Fibroblast of peridontal ligament (primary cell): ENCODE measurements around the gene SLC16A7.
A peak's percentile ranks its signal among the peaks of the same experiment; 100 is the strongest.
"Not testable (repeated sequence)": the region's sequence is repeated elsewhere in the genome, so short reads cannot be mapped to it uniquely, and the experiment has no call there.

ENCODE experiments used
- DNase-seq: peaks from one replicate; pipeline ENCODE4 v3.0.0-alpha.2; 2010; ENCODE audit errors: extremely low read depth

The SLC16A7 gene, protein sequence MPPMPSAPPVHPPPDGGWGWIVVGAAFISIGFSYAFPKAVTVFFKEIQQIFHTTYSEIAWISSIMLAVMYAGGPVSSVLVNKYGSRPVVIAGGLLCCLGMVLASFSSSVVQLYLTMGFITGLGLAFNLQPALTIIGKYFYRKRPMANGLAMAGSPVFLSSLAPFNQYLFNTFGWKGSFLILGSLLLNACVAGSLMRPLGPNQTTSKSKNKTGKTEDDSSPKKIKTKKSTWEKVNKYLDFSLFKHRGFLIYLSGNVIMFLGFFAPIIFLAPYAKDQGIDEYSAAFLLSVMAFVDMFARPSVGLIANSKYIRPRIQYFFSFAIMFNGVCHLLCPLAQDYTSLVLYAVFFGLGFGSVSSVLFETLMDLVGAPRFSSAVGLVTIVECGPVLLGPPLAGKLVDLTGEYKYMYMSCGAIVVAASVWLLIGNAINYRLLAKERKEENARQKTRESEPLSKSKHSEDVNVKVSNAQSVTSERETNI

DNA sequence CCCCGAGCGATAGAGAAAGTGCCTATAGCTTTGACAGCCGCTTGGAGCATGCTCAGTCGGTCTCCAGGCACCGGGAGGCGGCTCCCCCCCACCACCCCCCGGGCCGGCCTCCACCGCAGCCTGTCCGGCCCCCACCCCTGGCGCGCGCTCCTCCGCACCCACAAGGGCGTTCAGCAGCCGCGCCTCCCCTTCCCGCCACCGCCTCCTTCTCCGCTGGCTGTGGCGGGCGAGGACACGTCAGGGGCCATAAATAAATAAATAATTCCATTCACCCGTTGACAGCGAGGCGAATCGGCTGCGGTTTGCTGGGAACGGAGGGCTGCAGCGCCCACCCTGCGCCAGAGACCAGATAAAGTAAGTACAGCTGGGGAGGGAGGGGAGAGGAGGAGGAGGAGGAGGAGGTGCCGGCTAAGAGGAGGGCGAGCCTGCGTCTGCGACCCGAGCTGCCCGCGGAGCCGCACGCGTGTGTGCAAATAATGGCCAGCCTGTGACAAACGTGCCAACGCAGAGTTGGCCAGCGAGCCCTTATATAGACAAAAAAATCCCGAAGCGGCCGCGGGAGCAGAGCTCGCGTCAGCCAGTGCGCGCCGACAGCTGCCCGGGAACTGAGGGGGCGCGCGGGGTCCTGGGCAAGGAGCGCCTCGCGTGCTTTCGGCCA lies at the start of gene SLC16A7:
Gene SLC16A7 (plus strand): TSS at position 147 of the 658 bp plus-strand sequence. CDS start 108,773 bp downstream, outside the sequence.
- peak; percentile 84 for DNase-seq

DNA sequence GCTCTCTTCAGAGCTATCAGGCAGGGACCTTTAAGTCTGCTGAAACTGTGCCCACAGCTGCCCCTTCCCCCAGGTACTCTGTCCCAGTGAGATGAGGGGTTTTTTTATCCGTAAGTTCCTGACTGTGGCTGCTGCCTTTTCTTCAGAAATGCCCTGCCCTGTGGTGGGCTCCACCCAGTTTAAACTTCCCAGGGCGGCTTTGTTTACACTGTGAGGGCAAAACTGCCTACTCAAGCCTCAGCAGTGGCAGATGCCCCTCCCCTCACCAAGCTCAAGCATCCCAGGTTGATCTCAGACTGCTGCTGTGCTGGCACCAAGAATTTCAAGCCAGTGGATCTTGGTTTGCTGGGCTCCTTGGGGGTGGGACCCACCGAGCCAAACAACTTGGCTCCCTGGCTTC lies 46.9 kb upstream of the SLC16A7 start:
- DNase-seq = no peak

DNA sequence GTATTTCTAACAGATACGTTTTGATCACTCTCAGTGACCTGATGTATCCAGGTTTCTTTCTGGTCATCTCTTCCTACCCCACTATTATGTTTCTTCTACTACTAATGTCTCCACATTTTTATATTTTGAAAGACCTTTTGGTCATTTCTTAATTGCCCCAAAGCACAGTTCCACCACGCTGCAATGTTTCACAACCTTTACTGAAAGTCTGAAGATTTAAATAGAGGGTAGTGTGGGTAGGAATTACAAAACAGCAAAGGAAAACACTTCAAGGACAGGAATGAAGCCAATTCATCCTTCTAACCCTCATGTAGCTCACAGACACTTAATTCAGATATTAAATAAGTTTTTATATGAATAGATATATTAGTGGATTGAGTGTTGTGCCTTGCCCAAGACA lies 36.1 kb upstream of the SLC16A7 start:
- no peak for DNase-seq

DNA sequence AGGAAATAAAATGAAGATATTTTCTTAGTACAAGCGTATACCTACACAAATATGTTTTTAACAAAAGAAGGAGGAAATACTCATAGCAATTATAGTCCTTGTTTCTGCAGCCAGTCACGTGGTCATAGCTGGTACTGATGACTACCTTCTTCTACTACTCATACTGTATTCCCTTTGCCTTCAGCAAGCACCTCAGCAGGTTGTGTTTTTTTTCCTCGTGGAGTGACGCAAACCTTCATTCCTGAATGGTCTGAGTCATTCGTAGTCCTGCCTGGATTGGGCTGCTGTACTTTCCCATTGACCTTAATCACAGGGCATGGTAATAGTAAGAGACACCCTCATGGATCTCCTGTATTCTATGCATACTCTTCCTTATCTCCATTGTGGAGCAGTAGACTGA lies 25.7 kb upstream of the SLC16A7 start:
- no peak for DNase-seq

DNA sequence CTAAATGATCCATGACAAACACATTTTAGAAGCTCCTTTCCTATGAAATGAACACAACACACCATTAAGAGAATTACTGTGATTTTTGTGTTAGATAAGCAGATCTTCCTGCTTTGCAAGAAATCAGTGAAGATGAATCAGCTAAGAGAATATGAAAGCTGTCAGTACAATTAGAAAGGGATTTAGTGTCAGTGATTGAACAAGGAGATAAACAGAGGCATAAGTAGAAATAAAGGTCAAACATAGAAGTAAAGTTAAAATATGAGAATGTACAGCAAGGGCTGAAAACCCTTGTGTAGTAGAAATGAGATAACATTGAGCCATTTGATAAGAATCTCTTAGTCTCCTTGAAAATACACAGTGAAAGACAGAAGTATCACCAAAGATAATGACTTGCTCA lies 21.4 kb upstream of the SLC16A7 start:
- no peak for DNase-seq

DNA sequence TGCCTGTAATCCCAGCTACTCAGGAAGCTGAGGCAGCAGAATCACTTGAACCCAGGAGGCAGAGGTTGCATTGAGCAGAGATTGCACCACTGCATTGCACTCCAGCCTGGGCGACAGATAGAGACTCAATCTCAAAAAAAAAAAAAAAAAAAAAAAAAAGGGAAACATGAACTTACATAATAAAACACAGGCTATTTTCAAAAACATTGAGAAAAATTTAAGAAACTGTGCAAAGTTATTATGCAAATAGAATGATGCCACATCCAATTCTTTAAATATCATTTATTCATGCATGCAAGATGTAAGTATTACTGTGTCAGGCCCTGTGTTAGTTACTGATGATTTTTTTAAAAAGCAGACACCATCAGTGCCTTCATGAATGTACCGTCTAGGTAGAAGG lies 20.0 kb upstream of the SLC16A7 start:
- DNase-seq = no peak

DNA sequence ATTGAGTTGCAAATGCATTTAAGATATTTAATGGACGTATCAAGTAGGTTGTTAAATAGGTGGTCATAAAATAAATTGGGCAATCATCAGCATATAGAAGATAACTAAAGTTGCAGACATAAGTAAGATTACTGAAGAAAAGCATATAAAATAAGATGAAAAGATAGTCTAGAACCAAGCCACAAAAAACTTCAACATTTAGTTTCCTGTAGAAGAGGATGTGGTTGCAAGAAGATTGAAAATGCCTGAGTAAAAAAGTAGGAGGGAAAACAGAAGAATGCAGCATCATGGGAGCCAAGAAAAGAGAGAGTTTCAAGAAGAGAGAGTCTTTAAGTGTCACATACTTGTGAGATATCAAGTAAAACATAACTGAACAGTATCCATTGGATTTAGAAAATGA lies 17.6 kb upstream of the SLC16A7 start:
- no peak for DNase-seq

DNA sequence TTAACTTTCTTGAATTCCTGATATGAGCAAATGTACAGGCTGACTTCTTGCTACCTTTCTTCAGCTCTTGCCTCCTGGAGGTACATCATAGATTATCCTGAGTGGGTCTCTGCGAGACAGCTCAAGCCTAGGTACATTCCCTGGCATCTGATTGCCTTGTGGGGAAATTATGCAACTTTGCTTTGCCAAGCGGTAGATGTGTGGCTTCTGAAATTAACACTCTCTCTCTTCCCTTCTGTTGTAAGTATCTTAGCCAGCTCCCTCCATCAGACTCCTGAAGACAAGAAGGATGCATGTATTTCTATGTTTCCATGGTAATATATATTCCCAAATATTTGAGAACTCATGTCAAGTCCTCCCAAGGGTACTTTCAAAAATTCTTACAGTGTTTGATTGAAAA lies 16.2 kb upstream of the SLC16A7 start:
- no peak for DNase-seq

DNA sequence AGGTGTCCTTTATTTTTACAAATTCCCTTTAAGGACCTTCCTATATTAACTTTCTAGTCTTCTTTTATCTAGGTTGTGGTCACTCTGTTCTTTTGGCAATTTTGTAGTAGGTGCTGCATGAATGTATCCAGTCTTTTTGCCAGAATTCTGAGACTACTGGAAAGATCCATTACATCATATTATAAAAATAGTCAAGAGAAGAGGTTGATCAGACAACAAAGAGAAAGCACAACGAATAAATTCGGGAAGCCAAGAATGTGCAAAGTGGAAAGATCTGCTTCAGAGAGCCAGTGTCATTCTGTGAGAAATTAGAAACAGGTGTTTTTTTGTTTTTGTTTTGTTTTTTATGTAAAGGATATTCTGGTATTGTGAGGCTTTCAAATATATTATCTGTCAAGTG lies 15.8 kb upstream of the SLC16A7 start:
- no peak for DNase-seq

DNA sequence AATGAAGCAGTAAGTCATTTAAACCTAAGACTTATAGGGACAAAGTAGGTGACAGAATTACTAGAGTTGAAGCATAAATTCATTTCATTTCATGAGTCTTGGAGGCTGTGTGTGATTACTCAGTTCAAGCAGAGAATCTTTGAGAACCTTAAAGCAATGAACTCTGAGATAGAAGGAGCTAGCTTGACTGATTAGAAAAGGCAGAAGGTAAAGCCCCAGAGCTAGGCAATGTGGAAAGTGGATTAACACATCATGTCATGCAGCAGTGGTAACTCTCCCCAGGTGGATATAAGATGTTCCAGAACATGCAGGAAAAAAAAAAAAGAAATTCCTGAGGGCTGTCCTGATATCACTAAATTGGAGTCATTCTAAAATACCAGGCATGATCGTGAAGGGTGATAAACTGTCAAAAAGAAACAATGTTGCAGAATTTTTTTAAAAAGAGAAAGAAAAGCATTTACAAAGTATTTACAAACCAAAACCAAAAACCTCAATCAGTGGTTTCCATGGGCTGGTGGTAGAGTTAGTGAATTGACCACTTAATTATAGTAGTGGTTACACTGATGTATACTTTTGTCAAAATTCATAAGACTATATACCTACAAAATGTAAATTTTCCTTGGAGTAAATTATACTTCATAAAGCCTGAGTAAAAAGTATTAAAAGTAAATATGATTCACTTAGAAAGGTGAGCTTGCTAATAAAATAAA lies 12.7 kb upstream of the SLC16A7 start:
- DNase-seq = no peak

DNA sequence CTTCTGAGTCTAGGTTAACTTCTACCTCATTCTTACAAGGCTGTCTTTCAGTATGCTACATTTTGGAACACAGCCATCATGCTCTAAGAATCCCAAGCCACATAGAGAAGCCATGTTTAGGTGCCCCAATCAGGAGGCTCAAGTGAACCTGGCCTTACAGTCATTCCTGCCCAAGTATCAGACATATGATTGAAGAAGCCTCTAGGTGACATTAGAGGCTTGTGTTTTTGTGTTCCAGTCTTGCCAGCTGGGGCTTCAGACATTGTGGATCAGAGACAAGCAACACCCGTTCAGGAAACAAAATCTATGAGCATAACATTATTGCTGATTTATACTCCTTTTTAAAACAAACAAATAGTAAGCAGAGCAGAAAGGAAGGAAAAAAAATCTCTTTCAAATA lies 8.1 kb upstream of the SLC16A7 start:
- DNase-seq = no peak

DNA sequence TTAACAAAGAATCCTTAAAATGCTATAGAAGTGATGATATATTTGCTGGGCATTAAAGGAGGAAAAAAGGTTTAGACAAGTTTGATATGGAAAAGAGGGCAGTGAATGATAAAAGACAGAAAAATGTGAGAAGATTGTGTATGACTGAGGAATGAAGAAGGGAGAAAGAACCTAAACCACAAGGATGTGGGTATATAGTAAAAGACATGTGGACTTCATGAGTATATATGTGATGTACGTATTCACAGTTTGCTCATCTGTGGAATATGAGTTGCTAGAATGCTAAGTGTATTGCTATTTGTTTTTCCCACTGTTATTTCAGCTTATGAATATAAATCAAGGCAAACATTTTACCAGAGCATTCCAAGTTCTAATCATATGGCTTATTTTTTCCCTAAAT lies 2.1 kb upstream of the SLC16A7 start:
- no peak for DNase-seq

DNA sequence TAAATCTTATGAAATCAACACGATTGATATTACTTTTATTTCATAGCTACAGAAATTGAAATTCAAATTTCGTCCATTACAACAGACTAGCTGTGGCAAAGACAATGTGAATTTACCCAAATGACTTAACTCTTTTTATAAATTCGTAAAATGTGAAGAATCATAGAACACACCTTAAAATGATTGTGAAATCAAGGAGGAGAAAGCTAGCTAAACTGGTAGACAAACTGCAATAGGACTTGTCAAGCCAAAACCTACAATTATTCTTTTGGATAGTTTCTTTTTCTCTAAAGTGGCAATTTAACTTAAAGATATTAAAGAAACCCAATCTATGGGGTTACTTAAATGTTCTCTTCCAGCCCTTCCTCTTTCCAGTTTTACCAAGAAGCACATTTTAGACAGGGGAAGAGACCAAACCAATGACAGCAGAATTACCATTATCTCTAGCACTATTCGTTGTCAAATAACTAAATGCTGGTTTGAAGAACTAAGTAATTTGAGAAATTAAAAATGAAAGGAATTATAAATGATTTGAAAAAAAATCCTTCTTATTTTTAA lies 807 bp upstream of the SLC16A7 start:
- DNase-seq = no peak

DNA sequence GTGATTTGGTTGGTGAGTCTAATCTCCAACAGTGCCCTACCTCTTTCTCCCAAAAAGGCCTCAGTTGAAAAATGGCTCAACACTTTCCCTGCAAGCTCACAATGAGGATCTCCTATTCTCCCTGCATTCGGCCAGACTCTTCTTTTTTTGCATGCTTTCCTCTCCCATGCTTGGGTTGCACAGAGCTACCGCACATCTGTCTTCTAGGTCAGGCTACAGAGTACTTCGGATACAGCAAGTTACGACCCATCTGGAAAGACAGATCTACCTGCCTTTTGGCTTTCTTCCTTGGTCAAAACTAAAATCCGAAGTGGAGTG lies 305 bp upstream of the SLC16A7 start:
- DNase-seq = no peak

DNA sequence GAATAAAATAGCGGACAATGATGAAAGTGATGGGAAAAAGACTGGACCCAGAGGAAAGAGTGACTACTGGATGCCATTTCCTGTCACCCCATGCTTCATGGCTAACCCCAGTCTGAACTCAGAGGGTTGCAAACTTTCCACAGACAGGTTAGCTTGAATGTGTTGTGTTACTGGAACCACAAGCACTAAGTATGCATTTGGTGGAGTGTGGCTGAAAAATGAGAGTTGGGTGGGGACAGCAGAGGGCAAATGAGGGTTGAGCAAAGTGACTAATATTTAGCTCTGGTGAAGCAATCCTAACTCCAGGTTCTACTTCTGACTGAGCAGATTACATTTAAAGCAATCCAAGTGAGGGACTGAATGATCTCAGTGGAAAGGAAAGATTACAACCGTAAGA lies 1.6 kb downstream of the SLC16A7 start:
- peak; percentile 98 for DNase-seq

DNA sequence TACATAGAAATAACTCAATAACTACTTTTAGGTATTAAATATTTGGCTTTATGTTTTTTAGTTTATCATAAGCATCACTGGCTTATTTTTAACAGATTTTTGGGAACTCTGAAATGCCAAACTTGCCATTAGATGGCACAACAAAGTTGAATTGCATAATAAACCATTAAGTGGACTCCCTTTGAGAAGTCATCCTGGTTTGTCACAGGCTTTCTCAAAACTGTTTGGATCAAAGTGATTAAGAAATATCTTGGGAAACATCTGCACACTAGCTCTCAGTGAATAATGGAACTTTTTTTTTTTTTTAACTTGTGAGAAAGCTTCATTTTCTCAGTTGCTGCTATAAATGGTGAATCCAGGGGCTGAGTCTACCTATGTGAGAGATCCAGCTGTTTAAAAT lies 4.3 kb downstream of the SLC16A7 start:
- DNase-seq = peak; percentile 58

DNA sequence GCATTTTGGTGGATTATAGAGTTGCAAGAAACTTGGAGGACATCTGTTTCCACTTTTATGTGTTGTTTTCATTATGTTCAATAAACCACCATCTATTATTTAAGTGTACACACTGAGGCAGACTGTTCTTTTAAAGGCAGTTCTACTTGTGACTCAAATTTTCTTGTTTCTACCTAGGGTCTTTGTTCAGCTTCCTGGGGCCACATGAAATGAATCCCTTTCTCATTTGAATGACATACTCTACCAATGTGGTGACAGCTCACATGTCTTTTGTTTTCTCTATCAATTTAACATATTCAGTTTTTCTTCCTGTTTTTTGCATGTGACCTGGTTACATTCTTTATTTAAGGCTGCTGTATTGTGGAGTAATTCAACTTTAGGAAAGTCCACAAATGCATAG lies 7.9 kb downstream of the SLC16A7 start:
- peak; percentile 27 for DNase-seq

DNA sequence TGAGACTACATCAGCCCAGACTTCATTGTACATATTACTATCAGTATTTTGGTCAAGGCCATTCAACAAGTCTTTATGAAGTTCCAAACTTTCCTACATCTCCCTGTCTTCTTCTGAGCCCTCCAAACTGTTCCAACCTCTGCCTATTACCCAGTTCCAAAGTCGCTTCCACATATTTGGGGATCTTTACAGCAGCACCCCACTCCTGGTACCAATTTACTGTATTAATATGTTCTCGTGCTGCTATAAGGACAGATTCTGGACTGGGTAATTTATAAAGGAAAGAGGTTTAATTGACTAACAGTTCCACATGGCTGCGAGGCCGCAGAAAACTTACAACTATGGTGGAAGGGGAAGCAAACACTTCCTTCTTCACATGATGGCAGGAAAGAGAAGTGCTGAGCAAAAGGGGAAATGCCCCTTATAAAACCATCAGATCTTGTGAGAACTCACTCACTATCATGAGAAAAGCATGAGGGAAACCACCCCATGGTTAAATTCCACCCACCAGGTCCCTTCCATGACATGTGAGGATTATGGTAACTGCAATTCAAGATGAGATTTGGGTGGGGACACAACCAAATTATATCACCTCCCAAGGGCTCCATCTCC lies 17.1 kb downstream of the SLC16A7 start:
- not testable (repeated sequence) for DNase-seq

DNA sequence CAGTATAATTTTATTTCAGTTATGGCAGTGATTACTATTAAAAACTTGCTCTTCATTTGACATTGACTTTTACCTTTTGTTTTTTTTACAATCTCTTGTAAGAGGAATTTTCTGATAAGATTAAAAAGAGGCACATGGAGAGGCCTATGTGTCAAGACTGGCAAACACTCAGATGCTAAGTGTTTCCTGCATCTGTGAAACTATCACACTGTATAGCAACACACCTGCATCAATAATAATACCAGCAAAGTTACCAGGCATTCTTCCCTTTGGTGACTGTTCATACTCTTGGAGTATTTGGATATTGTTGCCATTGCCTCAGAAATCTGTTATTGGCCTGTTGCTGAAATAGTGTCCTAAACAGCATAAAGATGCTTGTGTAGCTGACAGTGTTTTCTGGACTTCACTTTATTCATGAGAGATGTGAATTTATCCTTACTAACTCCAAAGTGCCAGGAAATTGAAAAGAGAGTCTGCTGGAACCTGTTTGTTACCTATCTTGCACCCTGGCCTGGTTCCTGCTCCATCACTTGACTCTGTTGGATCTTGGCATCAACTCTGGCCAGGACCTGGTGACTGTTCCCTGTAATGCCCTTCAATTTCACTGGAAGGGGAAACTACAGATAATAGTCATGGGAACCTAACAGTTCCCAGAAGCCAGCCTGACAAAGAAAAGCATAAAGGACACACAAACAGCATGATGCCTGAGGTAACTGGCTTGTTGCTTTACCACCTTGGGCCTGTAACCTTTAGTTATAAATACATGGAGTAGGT lies 19.8 kb downstream of the SLC16A7 start:
- DNase-seq = no peak

DNA sequence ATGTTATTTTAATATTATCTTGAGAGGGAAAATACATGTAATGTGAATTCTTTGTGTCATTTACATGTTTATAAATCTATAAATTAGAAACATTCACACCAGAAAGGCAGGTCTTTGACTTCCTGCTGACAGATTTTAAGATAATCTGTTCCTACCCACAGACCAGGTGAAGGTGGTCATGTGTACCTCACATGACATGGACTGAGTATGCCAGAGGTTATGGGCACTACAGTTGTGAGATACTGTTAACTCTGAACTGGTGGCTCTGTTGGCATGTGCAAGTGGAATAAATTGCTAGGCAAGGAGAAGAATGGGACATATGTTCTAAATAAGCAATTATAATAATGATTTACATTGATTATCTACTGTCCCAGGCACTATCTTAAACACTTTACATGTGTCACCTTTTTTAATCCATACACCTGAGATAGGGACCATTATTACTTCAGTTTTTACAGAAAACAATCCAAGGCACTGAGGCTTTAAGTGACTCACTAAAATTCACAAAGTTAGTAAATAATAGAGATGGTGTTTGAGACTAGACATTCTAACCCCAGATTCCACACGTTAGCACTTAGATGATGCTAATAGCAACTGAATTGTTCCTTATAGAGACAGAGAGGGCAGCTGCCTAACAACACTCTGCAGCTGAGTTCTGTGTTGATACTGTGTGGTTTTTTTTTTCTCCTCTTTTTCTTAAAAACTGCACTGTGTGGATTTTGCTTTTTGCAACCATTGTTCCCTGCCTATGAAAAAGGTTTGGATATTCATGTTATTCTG lies 23.8 kb downstream of the SLC16A7 start:
- no peak for DNase-seq

DNA sequence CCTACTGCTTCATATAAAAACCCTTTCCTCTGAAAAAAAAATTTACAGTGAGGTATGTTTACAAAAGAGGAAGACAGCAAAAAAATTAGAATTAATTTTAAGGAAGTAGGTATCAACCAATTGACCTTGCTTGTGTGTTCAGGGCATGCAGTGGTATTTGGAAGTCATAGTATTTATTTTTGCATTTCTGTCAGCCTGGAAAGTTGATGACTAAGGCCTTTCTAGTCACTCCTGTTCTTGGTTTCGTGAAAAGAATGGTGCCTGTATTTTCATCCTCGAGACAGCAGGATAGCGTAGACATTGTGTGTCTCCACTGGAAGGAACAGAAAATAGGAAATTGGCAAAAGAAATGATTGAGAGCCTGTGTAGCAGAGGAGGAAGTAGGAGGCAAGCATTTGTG lies 24.5 kb downstream of the SLC16A7 start:
- no peak for DNase-seq
